ENCODE data around the gene PIAS1.
"Not testable (repeated sequence)": the region's sequence is repeated elsewhere in the genome, so short reads cannot be mapped to it uniquely, and the experiment has no call there.

Gene PIAS1

DNA sequence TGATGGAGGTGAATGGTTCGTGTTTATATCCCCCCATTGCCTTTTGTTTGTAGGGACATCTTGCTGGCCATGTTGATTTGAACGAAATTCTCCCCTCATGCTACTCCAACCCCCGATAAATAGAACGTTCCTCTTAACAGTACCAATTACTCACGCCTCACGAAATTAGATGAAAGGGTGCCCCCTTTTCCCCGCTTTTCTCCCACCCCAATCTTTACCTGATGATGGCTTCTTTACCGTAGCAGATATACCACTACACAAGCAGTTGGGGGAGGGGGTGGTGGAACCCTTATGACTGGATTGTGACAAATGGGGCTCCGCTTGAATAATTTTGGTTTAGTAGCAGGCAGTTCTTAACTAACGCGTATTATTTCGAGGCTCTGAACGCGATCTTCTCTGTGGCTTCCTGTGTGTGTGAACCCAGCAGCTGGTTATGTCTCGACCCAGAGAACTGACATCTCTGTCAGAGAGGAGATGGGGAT, 1.1 kb downstream of the PIAS1 start:
- TF ChIP-seq, protein P1, sequence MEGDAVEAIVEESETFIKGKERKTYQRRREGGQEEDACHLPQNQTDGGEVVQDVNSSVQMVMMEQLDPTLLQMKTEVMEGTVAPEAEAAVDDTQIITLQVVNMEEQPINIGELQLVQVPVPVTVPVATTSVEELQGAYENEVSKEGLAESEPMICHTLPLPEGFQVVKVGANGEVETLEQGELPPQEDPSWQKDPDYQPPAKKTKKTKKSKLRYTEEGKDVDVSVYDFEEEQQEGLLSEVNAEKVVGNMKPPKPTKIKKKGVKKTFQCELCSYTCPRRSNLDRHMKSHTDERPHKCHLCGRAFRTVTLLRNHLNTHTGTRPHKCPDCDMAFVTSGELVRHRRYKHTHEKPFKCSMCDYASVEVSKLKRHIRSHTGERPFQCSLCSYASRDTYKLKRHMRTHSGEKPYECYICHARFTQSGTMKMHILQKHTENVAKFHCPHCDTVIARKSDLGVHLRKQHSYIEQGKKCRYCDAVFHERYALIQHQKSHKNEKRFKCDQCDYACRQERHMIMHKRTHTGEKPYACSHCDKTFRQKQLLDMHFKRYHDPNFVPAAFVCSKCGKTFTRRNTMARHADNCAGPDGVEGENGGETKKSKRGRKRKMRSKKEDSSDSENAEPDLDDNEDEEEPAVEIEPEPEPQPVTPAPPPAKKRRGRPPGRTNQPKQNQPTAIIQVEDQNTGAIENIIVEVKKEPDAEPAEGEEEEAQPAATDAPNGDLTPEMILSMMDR (conservative IDR thresholded peaks at IDR 0.05; ENCODE audit: low read depth, low read length): no peak
- no peak overlapping the region; the same call in 1 of the 2 replicates for H3K27ac ChIP-seq
- peak overlapping the region; percentile 71 for H3K4me2 ChIP-seq
- H3K4me3 ChIP-seq (IDR thresholded peaks at IDR 0.05; ENCODE audit: insufficient read depth, low read depth, low read length): no peak overlapping the region
- peaks cover 60% of the 10 kb centered on the region for H3K79me2 ChIP-seq (ENCODE audit: insufficient read depth, low read depth)
- H3K4me1 ChIP-seq (ENCODE audit: low read depth, poor library complexity, severe bottlenecking): peaks cover 24% of the 10 kb centered on the region
- no peaks in the 10 kb centered on the region for H3K36me3 ChIP-seq (ENCODE audit: insufficient read depth)
- peak overlapping the region; percentile 74; the same call in 1 of the 2 replicates for H3K9ac ChIP-seq
- H2AFZ ChIP-seq (ENCODE audit: low read depth): no peak overlapping the region
- H3K27me3 ChIP-seq (ENCODE audit: insufficient read depth, low read depth): no peaks in the 10 kb centered on the region
- peaks cover 19% of the 10 kb centered on the region; the same call in 1 of the 2 replicates for H4K20me1 ChIP-seq (ENCODE audit: insufficient read depth)

DNA sequence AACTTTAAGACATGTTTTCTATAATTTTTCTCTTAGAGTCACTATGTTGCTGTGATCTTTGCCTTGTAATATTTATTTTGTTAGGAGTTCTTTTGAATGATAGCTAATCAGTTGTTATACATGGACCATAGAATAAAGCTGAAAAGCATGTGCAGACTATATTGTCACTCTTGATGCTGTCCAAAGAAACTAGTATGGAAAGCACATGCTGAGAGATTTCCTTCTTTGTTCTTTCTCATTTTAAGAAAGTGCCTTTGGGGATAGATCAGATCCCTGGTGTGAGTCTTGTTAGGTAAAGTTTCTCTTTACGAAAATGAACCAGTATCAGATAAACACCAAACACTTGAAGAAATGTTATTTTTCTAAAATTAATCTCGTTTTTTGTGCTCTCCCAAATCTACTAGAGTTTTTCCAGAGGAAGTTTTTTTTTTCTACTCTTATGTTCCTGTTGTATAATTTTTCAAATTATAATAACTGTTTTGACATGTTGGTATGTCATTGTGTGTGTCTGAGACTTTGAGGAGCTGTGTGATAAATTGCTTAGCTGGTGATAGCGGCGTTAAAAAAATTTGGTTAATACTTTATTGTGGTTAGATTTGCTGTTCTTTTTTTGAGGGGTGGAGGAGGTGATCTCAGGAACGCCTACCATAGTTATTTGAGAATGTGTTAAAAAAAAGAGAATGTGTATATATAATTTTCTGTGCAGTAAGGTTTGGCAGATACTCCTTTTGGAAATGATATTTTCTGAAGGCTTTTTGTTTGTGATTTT, 2.2 kb downstream of the PIAS1 start:
- H3K27me3 ChIP-seq (ENCODE audit: insufficient read depth, low read depth): no peaks in the 10 kb centered on the region
- no peak overlapping the region for H3K9ac ChIP-seq
- peaks cover 71% of the 10 kb centered on the region for H3K79me2 ChIP-seq (ENCODE audit: insufficient read depth, low read depth)
- H2AFZ ChIP-seq (ENCODE audit: low read depth): no peak overlapping the region
- peak overlapping the region; percentile 71 for H3K4me2 ChIP-seq
- no peak overlapping the region for H3K4me3 ChIP-seq (IDR thresholded peaks at IDR 0.05; ENCODE audit: insufficient read depth, low read depth, low read length)
- peaks cover 20% of the 10 kb centered on the region; the same call in 1 of the 2 replicates for H4K20me1 ChIP-seq (ENCODE audit: insufficient read depth)
- no peaks in the 10 kb centered on the region for H3K36me3 ChIP-seq (ENCODE audit: insufficient read depth)
- TF ChIP-seq, protein P1 (conservative IDR thresholded peaks at IDR 0.05; ENCODE audit: low read depth, low read length): no peak
- H3K4me1 ChIP-seq (ENCODE audit: low read depth, poor library complexity, severe bottlenecking): peaks cover 32% of the 10 kb centered on the region
- H3K27ac ChIP-seq: no peak overlapping the region

DNA sequence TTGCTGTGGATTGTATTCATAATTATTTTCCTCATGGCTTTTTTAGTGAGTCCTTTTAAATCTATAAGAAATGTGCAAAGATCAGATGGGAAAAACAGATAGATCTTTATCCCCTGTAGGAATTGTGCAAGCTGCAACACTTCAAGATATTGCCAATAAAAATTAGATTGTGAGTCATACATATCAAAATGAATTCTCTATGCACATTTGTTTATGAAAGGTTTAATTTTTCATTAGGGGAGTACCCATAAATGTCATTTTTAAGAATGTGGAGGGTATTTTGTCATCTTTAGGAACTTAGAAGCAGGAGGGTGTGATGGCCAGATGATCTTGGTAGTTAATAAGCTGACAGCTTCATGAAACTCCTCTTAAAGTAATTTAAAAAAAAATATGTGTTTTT, 2.9 kb downstream of the PIAS1 start:
- Histone ChIP-seq H2AFZ (ENCODE audit: low read depth) (no peak overlapping the region), H4K20me1 (ENCODE audit: insufficient read depth) (peaks cover 26% of the 10 kb centered on the region; the same call in 1 of the 2 replicates), H3K4me1 (ENCODE audit: low read depth, poor library complexity, severe bottlenecking) (peaks cover 40% of the 10 kb centered on the region), H3K9ac (no peak overlapping the region), H3K79me2 (ENCODE audit: insufficient read depth, low read depth) (peaks cover 78% of the 10 kb centered on the region), H3K4me2 (peak overlapping the region; percentile 71; the same call in 1 of the 2 replicates), H3K27ac (no peak overlapping the region), H3K36me3 (ENCODE audit: insufficient read depth) (no peaks in the 10 kb centered on the region), H3K4me3 (IDR thresholded peaks at IDR 0.05; ENCODE audit: insufficient read depth, low read depth, low read length) (no peak overlapping the region), H3K27me3 (ENCODE audit: insufficient read depth, low read depth) (no peaks in the 10 kb centered on the region)
- TF ChIP-seq, protein P1 (conservative IDR thresholded peaks at IDR 0.05; ENCODE audit: low read depth, low read length): no peak

DNA sequence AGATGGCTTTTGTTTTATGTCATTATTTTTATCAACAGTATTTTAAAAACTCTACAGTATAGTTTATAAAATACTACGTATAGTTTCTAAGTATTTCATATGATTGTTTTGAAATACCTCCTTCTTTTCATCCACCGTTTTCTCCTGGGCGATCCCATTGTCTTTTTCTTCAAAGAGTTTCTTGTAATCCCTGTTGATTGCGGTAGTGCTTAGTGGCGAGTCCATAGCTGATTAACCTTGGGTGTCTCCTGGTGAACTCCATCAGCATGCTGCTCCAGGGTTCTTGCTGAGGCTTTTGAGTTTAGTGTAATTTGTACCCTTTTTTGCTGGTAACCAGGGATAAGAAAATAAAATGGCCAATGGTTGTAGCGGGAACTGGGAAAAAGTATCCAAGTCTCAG, 3.6 kb downstream of the PIAS1 start:
- peaks cover 28% of the 10 kb centered on the region; the same call in 1 of the 2 replicates for H4K20me1 ChIP-seq (ENCODE audit: insufficient read depth)
- H3K4me2 ChIP-seq: no peak overlapping the region
- no peak overlapping the region for H2AFZ ChIP-seq (ENCODE audit: low read depth)
- H3K36me3 ChIP-seq (ENCODE audit: insufficient read depth): no peaks in the 10 kb centered on the region
- H3K79me2 ChIP-seq (ENCODE audit: insufficient read depth, low read depth): peaks cover 85% of the 10 kb centered on the region
- peaks cover 47% of the 10 kb centered on the region for H3K4me1 ChIP-seq (ENCODE audit: low read depth, poor library complexity, severe bottlenecking)
- no peak overlapping the region for H3K9ac ChIP-seq
- no peaks in the 10 kb centered on the region for H3K27me3 ChIP-seq (ENCODE audit: insufficient read depth, low read depth)
- TF ChIP-seq, protein P1 (conservative IDR thresholded peaks at IDR 0.05; ENCODE audit: low read depth, low read length): no peak
- no peak overlapping the region for H3K27ac ChIP-seq
- no peak overlapping the region for H3K4me3 ChIP-seq (IDR thresholded peaks at IDR 0.05; ENCODE audit: insufficient read depth, low read depth, low read length)

DNA sequence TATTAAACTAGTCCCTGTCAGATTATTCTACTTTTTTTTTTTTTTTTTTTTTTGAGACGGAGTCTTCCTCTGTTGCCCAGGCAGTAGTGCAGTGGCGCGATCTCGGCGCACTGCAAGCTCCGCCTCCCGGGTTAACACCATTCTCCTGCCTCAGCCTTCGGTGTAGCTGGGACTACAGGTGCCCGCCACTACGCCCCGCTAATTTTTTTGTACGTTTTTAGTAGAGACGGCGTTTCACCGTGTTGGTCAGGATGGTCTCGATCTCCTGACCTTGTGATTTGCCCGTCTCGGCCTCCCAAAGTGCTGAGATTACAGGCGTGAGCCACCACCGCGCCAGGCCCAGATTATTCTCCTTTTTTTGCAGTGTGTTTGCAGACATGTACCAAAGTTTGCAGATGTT, 4.9 kb downstream of the PIAS1 start:
- H2AFZ ChIP-seq (ENCODE audit: low read depth); H3K27me3 ChIP-seq (ENCODE audit: insufficient read depth, low read depth); H3K9ac ChIP-seq; H3K27ac ChIP-seq; H3K4me2 ChIP-seq; H3K36me3 ChIP-seq (ENCODE audit: insufficient read depth); H3K4me3 ChIP-seq (IDR thresholded peaks at IDR 0.05; ENCODE audit: insufficient read depth, low read depth, low read length): not testable (repeated sequence)
- Histone ChIP-seq H4K20me1 (ENCODE audit: insufficient read depth) (peaks cover 35% of the 10 kb centered on the region; the same call in 1 of the 2 replicates), H3K4me1 (ENCODE audit: low read depth, poor library complexity, severe bottlenecking) (peaks cover 48% of the 10 kb centered on the region), H3K79me2 (ENCODE audit: insufficient read depth, low read depth) (peaks cover 96% of the 10 kb centered on the region)
